Stimulated activated CD4-positive, alpha-beta T cell treated with anti-CD3 and anti-CD28 coated beads, Interleukin-12 subunit alpha, Interleukin-12 subunit beta, amount 100 ng/mL, for 48 hours (primary cell): ENCODE measurements around the gene C2CD4C.
"Not testable (repeated sequence)": the region's sequence is repeated elsewhere in the genome, so short reads cannot be mapped to it uniquely, and the experiment has no call there.

Experiments
- DNase-seq, 3 donors: peaks; one replicate each; pipeline ENCODE4 v3.0.0-alpha.2; 2020; ENCODE audit warnings: low read depth in 2 of 3, low spot score in 1 of 3

C2CD4C gene

DNA sequence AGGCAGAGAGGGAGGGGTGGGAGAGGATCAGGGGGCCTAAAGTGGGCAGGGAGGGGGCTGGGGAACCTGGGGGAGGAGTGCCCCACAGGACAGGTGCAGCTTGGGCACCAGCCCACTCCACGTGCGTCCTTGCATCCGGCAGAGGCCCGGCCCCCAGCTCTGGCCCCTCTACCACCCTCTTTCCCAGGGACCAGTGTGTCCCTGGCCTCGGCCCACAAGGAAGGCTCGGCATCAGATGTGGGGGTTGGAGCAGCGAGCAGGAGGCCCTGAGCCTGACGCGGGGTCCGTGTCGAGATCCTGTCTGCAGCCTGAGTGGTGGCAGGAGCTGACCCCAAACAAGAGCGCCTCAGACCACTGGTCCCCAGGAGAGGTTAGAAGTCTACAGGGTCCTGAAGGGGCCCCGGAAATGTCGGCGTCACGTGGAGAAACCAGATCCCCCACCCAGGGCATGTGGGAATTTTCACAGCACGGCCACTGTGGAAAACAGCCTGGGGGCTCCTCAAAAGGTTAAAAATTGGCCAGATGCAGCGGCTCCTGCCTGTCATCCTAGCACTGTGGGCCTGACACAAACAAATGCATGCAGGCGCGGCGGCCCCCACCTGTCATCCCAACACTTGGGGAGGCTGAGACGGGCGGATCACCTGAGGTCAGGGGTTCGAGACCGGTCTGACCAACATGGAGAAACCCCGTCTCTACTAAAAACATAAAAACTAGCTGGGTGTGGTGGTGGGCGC is 30.4 kb upstream of the C2CD4C start:
- DNase-seq, result no peak

DNA sequence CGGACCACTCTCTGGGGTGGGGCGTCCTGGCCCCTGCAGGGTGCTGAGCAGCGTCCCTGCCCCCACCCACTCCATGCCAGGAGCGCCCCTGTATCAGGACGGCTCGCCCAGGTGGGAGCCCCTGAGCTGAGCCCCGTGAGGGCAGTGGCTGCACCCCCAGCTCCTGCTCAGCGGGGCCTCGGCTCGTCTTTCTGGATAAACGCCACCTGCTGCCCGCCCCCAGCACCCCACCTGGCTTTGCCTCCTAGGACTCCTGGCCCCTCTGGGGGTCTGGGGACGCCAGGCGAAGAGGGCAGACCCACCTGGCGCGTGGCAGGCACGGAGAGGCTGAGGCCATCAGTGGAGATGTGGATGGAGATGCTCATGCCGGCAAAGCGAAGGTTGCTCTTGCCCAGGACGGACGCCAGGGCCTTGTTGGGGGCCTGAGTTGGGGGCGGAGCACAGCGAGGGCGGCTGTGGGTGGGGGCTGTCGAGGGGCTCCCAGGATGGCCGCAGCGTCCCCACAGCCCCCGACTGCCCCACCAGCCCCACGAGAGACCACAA is 29.5 kb upstream of the C2CD4C start:
- no peak for DNase-seq

DNA sequence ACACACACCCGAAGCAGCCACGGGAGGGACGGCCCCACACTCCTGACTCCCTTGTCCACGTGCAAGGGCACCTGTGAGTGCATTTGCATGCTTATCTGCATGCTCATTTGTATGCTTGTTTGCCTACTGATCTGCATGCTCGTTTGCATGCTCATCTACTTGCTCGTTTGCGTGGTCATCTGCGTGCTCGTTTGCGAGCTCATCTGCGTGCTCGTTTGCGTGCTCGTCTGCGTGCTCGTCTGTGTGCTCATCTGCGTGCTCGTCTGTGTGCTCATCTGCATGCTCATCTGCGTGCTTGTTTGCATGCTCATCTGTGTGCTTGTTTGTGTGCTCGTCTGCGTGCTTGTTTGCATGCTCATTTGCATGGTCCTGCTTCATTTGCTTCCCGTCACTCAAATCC is 28.1 kb upstream of the C2CD4C start:
- no peak for DNase-seq

DNA sequence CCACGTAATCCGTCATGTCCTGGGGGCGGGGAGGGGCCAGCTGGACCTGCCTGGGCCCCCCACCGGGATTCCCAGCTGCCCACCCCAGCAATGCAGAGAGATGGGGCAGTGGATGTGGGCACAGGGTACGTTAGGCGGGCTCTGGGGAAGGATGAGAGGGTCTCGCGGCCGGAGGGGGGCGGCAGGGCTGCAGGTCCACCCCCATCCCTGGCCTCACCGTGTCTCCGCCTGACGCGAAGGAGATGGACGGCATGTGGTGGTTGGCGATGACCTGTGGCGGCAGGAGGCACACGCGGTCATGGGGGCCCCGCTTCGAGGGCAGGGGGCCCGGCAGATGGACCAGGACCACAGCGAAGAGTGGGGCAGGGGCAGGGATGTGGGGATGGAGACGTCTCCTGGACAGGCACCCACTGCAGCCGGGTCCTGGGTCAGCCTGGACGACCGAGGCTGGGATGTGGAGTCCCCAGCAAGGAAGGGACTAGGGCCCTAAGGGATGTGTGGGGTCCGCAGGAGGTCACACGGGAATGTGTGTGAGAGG is 27.5 kb upstream of the C2CD4C start:
- no peak for DNase-seq

DNA sequence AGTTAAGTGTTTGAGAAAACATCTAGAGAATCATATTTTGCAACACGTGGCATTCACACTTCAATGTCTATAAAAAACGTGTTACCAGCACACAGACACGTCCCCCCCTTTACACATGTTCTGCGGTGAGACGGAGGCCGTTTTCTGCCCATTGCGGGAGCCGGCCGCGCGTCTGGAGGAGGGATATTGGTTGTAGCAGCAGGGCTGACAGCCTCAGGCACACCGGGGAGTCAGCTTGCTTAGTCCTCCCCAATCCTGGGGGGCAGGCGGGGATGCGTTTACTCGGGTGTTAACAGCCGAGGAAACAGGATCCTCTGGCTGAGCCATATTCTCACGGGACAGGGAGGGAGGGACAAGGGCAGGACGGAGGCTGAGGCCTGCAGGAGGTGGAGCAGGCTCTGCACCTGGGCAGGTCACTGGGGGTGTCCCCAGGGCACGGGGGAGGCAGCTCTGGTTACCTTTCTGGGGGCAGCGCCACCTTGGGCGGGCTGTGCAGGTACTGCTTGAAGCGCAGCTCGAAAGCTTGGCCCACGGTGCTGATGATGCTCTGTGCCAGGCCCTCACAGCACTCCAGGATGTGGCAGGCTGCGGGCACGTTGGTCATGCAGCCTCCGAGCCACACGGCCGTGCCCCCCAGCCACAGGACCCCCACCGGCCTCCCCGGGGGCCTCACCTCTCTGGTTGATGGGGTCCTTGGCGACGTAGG is 26.9 kb upstream of the C2CD4C start:
- DNase-seq, result no peak

DNA sequence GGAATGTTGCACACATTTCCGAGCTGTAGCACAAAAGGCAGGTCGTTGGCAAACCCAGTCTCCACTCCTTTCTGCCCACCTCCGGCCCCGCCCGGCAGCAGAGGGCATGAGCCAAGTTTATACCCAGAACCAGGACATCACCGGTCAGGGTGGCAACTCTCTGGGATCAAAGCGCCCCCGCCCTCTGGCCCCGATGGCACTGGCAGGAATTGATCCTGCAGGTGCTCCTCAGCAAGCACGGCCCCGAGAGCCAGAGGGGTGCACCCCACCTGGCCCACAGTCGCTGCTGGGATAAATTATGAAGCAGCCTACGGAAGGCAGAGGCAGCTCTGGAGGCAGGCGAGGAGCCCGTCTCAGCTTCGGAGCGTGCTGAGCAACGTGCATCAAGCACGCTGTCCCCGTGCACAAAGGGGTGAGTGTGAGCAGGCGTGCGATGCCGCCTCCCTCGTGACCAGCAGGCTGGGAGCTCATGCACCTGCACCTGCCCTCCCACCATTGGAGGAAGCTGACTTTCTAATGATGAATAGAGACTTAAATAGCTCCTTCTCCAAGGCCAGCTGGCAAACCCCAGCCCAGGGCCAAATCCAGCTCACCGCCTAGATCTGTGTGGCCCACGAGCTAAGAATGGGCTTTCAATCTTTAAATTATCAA is 26.2 kb upstream of the C2CD4C start:
- no peak for DNase-seq

DNA sequence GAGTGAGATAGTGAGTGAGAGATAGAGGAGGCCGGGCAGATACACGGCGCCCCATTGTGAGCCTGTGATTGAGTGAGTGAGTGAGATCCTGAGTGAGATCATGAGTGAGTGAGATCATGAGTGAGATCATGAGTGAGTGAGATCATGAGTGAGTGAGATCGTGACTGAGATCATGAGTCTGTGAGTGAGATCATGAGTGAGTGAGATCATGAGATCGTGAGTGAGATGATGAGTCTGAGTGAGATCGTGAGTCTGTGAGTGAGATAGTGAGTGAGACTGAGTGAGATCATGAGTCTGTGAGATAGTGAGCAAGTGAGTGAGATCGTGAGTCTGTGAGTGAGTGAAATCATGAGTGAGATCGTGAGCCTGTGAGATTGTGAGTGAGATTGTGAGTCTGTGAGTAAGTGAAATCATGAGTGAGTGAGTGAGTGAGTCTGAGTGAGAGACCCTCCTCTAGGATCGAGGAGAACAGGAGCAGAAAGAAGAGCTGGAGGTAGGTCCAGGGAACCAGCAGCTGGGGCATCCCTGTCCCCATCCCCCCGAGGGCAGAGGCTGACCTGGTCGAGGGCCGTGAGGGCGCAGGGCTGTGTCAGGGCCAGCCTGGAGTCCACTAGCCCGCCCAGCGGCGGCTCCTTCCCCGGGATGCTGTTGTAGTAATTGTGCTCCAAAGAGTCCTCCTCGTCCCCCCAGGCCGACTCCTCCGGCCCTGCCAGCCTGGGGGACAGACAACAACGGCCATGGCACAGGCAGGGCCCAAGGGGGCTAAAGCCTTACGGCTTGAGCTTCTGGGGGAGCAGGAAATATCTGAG is 25.4 kb upstream of the C2CD4C start:
- no peak for DNase-seq

DNA sequence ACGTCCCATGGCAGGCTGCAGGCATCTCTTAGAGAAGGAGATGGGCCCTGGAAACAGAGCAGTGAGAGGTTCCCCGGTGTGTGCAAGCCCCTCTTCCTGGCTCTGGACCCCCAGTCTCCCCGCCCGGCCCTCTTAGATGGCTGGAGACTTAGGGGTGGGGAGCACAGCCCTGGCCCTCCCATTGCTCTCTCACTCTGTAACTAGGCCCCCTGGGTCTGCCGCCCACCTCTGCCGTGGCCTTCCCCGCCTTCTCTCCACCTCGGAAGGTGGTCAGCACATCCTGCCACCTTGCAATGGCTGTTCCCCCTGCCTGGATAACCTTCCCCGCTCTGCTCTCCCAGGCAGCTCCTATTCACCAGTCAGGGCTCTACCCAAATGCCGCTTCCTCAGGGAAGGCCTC is 21.8 kb upstream of the C2CD4C start:
- no peak for DNase-seq

DNA sequence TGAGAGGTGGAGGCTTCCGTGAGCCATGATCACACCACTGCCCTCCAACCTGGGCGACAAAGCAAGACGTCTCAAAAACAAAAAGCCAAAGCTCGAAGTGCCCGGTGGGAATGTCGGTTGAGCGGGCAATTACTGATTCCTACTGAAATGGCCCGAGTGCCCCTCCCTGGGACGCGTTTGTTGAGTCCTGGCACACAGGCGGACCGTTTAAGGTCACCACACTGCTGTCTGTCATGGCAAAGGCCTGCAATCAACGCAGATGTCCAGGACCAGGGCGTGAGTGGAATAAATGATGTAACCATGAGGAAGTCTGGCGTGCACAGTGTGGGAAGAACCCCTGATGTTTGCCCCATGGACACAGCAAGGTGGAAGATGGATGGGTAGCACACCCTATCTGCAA is 19.2 kb upstream of the C2CD4C start:
- DNase-seq, result no peak

DNA sequence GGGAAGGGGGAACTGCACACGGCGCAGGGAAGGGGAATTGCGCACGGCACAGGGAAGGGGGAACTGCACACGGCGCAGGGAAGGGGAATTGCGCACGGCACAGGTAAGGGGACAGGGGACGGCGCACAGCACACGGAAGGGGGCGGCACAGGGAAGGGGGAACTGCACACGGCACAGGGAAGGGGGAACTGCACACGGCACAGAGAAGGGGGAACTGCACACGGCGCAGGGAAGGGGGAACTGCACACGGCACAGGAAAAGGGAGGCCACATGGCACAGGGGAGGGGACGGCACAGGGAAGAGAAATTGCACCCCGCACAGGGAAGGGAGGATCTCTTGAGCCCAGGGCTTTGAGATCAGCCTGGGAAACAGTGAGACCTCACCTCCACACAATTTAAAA is 18.7 kb upstream of the C2CD4C start:
- not testable (repeated sequence) for DNase-seq

DNA sequence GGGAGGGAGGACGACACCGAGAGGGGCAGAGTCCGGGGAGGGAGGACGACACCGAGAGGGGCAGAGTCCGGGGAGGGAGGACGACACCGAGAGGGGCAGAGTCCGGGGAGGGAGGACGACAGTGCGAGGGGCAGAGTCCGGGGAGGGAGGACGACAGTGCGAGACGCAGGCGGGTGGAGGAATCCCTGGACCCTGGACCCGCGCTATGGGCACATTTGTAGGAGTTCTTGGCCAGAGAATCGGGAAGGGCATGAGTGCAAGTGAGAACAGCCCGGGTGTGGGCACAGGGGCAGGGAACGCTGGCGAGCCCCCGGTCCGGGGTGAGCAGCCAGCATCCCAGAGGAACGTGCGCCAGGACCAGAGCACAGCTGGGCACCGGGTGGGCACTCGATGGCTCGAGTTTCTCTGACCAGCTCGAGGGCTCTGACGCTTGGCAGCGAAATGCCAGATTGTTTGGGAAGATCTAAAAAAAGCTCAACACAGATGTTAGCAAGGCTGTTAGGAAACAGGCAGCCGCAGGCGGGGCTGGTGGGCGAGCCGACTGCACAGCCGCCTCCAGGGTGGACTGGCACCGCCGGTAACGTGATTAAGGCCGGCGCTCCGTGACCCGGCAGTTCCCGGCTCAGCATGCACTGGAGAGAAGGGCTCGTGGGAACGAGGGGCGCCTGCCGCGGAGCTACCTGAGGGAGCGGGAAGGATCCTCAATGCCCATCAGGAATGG is 17.9 kb upstream of the C2CD4C start:
- DNase-seq, result no peak

DNA sequence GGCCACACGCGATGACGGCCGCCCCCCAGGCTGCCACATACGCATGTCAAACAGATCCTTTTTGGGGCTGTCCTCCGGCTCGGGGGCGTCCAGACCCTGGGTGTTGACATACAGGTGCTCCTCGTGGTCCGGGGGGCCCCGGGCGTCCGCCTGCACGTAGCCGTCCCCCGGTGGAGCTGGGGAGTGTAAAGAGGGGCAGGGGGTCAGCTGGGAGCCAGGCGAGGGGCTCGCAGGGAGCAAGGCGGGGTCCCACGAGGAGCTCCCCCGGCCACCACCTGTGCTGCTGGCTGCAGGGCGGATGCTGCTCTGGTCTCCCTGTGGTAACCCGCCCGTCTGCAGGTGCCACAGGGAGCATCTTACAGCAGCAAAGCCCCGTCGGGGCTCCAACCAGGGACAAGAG is 16.1 kb upstream of the C2CD4C start:
- DNase-seq, result no peak

DNA sequence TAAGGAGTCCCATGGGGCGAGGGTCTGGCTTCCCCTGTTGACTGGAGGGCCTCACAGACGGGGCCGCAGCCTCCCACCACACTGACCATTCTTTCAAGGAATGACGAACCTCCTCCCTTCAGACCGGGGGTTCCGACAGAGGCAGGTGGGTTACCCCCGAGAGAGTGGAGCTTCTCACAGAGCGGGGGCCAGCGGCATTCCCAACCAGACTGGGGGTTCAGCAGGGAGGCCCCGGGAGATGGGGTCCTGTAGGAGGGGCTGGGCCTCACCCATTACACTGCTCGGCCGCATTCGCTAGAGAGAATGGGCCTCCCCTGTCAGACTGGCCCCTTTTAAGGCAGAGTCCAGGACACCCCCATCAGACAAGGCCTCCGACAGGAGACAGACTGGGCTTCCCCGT is 15.6 kb upstream of the C2CD4C start:
- no peak for DNase-seq

DNA sequence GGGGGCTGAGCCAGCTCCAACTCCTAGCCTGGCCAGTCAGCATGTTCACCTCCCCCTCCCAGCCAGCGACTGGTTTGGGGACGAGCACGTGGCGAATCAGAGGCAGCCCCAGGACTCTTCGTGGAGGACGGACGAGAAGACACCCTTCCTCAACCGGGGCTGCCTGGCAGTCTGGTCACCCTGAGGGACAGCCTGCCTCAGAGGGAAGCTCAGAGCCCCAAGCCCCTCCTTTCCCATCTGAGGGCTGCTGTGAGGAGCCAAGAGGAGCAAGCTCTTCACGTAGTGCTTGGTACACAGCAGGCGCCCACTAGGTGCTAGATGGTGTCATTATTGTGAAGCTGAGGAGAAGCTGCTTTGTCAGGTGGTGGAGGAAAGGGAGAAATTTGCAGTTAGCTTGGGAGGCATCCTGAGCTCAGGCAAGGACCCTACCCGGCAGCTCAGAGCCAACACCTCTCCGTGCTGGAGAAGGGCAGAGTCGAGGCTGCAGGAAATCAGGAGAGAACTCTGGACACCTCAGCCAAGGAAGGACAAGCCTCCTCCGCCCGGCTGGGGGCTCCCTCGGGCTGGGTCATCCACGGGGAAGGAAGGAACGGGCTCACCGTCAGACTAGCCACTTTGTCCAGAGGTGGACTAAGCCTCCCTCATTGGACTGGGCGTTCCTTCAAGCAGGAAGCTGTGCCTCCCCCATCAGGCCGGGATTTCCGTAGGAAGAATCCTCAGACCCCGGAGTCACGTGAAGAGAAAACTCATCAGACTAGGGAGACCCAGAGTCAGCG is 14.9 kb upstream of the C2CD4C start:
- DNase-seq, result no peak

DNA sequence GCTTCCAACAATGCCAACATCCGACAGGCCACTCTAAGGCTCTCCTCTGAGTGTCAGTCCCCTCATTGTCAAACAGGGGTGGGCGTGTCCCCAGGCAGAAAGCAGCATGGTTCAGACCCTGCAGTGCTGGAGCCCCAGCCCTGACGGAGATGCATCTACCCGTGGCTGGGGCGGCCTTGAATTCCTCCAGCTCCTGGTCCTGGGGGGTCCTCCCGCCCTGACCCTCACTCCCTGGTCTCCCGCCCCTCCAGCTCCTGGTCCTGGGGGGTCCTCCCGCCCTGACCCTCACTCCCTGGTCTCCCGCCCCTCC is 13.9 kb upstream of the C2CD4C start:
- DNase-seq, result not testable (repeated sequence)

DNA sequence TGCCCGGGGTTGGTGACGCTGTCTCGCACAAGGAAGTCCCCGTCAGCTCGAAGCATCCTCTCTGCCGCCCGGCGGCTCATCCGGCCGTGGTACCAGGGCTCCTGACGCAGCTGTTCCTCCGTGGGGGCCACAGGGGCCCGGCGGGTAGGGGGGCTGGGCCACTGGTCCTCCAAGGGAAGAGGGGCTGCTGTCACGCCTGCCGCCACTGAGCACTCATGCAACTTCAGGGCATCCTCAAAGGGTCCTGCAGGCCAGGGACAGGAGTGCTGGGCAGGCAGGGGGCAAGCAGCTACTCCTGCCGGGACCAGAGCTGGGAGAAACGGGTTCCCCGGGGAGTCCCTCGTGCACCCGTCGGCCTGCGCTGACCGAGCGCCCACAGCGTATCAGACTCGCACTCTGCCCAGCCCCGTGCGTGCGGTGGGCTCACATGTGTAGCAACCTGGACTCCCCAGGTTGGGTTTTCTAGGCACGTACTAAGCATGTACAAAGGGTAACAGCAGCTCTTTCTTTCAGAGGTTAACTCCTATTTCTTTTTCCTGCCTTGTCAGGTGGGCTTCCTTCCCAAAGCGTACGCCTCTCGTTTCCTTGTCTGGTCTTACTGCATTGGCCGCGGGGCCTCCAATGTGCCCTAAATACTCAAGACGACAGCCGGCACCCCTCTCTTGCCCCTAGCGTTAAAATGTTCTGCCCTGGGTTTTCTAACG is 13.4 kb upstream of the C2CD4C start:
- no peak for DNase-seq

DNA sequence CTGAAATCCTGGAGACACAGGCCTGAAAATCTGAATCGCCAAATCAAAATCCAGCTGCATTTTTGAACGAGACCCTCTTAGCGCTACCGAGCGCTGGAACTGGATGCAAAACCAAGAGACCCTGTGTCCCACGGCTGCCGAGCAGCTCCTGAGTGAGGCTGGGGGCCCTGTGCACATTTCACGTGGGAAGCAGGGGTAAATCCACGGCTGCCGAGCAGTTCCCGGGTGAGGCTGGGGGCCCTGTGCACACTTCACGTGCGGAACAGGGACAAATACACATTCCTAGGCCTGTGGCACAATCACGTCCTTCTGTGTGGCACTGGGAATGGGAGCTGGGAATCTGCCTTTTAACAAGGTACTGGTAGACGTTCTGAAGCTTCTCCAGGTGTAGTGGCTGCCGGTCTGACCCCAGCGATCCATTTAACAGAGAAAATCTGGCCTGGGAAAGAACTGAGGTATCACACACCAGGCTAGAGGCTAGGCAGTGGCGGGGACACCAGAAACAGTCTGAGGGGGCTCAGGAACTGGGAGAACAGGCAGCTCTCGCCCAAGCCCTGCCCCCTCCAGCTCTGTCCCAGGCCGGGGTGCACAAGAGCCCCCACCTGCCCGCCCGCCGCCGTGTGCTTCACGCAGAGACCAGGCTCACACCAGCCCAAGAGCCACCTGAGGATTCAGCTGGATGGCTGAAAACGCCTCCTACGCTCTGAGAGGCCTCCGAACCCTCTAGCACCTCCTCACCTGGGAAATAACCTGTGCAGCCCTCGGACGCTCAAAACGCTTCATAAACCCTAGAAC is 11.0 kb upstream of the C2CD4C start:
- DNase-seq, result no peak
